Calu3 (cell line): ENCODE data around the gene DDX54. TPM values are rescaled to one million over a fixed set of nuclear protein-coding genes. Genes with fewer than 3 reads are reported as not detected.
A peak's percentile ranks its signal among the peaks of the same experiment; 100 is the strongest.

Experiments used
- BruUV-seq: library from RNA; stranded (reverse); fragments of 400-500 nt; replicated peaks from 2 replicates; lab custom pipeline; 2021; lab: Mats Ljungman, UMichigan
- CTCF ChIA-PET: fragments of 300-600 bp; sonication (Branson Sonifier 250); formaldehyde crosslinking; loops from one replicate; lab custom pipeline; 2022; ENCODE audit warnings: antibody characterized with exemption; lab: Charles Lee
- DNase-seq: peaks from one replicate; pipeline ENCODE4 v3.0.0; 2022
- H3K27ac Mint-ChIP-seq: one replicate; pipeline ENCODE4 v1.8.0; 2022; ENCODE audit warnings: mixed read lengths; ENCODE audit not compliant: unreplicated experiment
- H3K27me3 Mint-ChIP-seq: one replicate; pipeline ENCODE4 v1.8.0; 2022; ENCODE audit warnings: mixed read lengths; ENCODE audit not compliant: unreplicated experiment
- H3K36me3 Mint-ChIP-seq: one replicate; pipeline ENCODE4 v1.8.0; 2022; ENCODE audit warnings: mild to moderate bottlenecking, moderate library complexity, mixed read lengths; ENCODE audit not compliant: insufficient read depth, unreplicated experiment
- H3K4me1 Mint-ChIP-seq: one replicate; pipeline ENCODE4 v1.8.0; 2022; ENCODE audit warnings: mild to moderate bottlenecking, low read depth, mixed read lengths; ENCODE audit not compliant: unreplicated experiment
- H3K4me3 Mint-ChIP-seq: one replicate; pipeline ENCODE4 v1.8.0; 2022; ENCODE audit warnings: mild to moderate bottlenecking, low read depth, moderate library complexity, mixed read lengths; ENCODE audit not compliant: unreplicated experiment
- H3K9me3 Mint-ChIP-seq: one replicate; pipeline ENCODE4 v1.8.0; 2022; ENCODE audit warnings: low read depth, mixed read lengths; ENCODE audit not compliant: unreplicated experiment
- intact Hi-C: fragments of 100-400 bp; cut with micrococcal nuclease; formaldehyde crosslinking; loops from one replicate; pipeline ENCODE4 v1.10.0; 2022; ENCODE audit not compliant: unreplicated experiment
- total RNA-seq: library from RNA; stranded (reverse); gene quantifications from 2 replicates; pipeline ENCODE4 v1.2.3, GENCODE V29; 2022
- TF ChIP-seq, protein P1 (sequence below): fragments of 200-600 bp; IDR thresholded peaks from one replicate; pipeline ENCODE4 v1.8.0; 2022; ENCODE audit warnings: antibody characterized with exemption; ENCODE audit not compliant: unreplicated experiment

Gene DDX54
- total RNA-seq, 1 experiment from 2014 or later, result 104 TPM

DNA sequence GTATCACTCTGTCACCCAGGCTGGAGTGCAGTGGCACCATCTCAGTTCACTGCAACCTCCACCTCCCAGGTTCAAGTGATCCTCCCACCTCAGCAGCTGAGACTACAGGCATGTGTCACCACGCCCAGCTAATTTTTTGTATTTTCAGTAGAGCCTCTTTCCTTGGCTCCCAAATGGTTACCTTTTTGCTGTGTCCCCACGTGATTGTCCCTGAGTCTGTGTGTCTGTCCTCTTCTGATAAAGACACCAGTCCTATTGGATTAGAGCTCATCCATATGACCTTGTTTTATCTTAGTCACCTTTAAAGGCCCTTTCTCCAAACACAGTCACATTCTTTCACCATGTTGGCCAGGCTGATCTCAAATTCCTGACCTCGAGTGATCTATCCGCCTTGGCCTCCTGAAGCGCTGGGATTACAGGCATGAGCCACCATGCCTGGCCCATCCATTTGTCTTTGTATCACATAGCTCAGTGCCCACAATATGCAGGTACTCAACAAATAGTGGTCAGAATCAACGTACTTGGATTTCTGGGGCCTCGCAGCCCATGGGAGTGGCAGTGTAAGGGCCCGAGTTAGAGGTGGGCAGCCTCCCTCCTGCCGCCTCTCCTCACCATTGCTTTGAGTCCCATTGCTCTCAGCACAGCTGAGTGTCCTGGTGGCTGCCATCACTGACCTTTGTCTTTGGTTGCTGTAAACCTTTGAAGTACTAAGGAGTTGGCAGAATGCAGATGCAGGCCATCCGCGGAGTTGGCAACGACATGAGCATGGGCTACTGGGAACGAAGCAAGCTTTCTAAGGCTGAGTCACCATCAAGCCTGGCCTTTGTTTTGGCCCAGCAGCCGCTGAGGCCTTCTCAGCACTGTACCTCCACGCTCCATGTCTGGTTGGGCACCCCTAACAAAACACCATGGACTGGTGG is 45.3 kb upstream of the DDX54 start:
- peaks cover 46% of the 10 kb centered on the region for H3K4me1 Mint-ChIP-seq
- no peaks in the 10 kb centered on the region for H3K27me3 Mint-ChIP-seq
- H3K27ac Mint-ChIP-seq, result peak overlapping the region; percentile 75
- CTCF ChIA-PET, result interaction anchor here (0.7 to 1.4 kb wide), 3 partner anchors 9 to 37 kb away, joined by 3 to 5 read pairs (median 4); partner anchors contain the start of gene TPCN1
- DNase-seq, result no peak
- TF ChIP-seq, protein P1, sequence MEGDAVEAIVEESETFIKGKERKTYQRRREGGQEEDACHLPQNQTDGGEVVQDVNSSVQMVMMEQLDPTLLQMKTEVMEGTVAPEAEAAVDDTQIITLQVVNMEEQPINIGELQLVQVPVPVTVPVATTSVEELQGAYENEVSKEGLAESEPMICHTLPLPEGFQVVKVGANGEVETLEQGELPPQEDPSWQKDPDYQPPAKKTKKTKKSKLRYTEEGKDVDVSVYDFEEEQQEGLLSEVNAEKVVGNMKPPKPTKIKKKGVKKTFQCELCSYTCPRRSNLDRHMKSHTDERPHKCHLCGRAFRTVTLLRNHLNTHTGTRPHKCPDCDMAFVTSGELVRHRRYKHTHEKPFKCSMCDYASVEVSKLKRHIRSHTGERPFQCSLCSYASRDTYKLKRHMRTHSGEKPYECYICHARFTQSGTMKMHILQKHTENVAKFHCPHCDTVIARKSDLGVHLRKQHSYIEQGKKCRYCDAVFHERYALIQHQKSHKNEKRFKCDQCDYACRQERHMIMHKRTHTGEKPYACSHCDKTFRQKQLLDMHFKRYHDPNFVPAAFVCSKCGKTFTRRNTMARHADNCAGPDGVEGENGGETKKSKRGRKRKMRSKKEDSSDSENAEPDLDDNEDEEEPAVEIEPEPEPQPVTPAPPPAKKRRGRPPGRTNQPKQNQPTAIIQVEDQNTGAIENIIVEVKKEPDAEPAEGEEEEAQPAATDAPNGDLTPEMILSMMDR, result no peak
- no peak overlapping the region for H3K4me3 Mint-ChIP-seq
- H3K36me3 Mint-ChIP-seq, result peaks cover 59% of the 10 kb centered on the region
- intact Hi-C loops, result no loop called here
- no peaks in the 10 kb centered on the region for H3K9me3 Mint-ChIP-seq
- no TSS peak for BruUV-seq

DNA sequence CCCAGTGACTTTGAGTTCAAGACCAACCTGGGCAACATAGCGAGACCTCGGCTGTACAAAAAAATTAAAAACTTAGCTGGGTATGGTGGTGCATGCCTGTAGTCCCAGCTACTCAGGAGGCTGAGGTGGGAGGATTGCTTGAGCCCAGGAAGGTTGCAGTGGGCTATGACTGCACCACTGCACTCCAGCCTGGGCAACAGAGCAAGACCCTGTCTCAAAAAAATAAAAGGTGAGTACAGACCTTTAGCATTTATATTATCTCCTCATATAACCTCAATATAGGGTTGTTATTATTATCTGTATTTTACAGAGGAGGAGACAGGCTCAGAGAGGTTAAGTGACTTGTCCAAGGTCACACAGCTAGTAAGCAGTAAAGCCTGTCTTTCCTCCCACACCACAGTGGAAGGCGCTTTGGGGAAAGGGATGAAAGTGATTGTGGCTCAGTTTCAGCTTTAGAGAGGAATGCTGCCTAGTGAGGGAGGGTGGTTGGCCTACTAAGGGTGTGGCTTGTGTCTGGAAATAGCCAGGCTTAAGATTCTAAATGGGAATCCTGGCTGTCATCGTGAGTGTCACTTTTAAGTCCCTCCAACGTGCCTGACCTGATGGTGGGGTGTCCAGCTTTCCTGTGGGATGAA is 43.2 kb upstream of the DDX54 start:
- Mint-ChIP-seq H3K27ac (peak overlapping the region; percentile 74), H3K9me3 (no peaks in the 10 kb centered on the region), H3K4me3 (no peak overlapping the region), H3K36me3 (peaks cover 46% of the 10 kb centered on the region), H3K4me1 (peaks cover 34% of the 10 kb centered on the region), H3K27me3 (no peaks in the 10 kb centered on the region)
- CTCF ChIA-PET, result interaction anchor here (1.7 kb wide), 1 partner anchor 11 kb away, joined by 4 read pairs; no protein-coding TSS in a partner anchor
- DNase-seq, result no peak
- intact Hi-C loops, result no loop called here
- TF ChIP-seq, protein P1, result no peak
- no TSS peak for BruUV-seq

DNA sequence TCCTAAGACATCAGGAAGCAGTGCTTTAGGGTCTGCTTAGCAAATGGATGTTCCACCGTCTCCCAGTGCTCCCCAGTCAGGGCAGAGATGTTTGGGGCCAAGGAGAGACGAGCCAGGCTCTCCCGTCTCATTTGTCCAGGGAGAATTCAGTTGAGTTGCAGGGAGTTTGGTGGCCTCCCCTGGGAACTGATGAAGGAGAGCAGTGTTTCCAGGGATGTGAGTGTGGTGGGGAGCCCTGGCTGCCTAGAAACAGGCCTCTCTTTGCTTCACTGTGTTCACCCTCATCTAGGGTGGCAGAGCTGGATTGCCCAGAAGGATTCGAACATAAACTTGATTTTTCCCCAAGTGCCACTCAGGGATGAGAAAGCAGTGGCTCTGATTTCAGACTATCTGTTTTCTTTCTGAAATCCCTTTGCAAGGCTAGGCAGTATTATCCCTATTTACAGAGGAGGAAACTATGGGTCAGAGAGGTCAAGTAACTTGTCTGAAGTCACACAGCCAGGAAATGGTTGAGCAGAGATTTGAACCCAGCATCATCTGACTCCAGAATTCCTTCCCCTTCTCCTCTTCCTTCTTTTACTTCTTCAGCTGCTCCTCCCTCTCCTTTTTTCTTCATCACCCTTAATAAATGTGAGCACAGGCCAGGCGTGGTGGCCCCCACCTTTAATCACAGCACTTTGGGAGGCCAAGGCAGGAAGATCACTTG is 42.6 kb upstream of the DDX54 start:
- H3K27me3 Mint-ChIP-seq, result no peaks in the 10 kb centered on the region
- CTCF ChIA-PET, result no interaction called here
- no TSS peak for BruUV-seq
- intact Hi-C loops, result no loop called here
- H3K27ac Mint-ChIP-seq, result peak overlapping the region; percentile 33
- H3K9me3 Mint-ChIP-seq, result no peaks in the 10 kb centered on the region
- peaks cover 34% of the 10 kb centered on the region for H3K4me1 Mint-ChIP-seq
- H3K4me3 Mint-ChIP-seq, result no peak overlapping the region
- no peak for DNase-seq
- H3K36me3 Mint-ChIP-seq, result peaks cover 46% of the 10 kb centered on the region
- TF ChIP-seq, protein P1, result no peak
